ENCODE measurements around the gene TARBP2. TPM values are rescaled to one million over a fixed set of nuclear protein-coding genes. Genes with fewer than 3 reads are reported as not detected.
A peak's percentile ranks its signal among the peaks of the same experiment; 100 is the strongest.
"Not testable (repeated sequence)": the region's sequence is repeated elsewhere in the genome, so short reads cannot be mapped to it uniquely, and the experiment has no call there.

TARBP2 gene
- total RNA-seq, 3 donors from 2014 or later: 24.8 to 45.1 (median 37.0) TPM

DNA sequence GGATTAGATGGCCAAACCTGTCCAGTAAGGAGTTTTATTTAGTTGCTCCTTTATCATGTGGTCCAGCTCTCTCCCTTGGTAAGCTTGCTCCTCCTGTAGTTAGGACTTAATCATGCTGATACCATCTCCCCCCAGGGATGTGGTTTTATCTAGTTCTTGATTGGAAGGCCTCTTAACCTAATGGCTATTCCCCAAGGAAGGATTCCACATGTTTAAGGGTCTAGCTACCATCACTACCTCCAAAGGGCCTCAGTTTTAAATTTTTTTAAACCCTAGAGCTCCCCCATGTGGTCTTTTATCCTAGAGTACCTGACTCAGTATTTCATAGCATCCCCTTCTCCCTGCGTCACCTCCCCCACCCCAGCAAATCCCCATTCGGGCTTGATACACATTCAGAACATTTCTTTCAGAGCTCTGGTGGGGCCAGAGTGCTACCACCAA is 24.3 kb upstream of the TARBP2 start:
- intact Hi-C loops (cut with DNase I; ENCODE audit: low total_unique reads): no loop called here
- Histone ChIP-seq H3K9me3 (no peaks in the 10 kb centered on the region), H3K4me3 (no peak overlapping the region), H3K4me1 (peaks cover 0 to 5% of the 10 kb centered on the region in 2 donors), H3K27ac (peak overlapping the region; percentile 0 to 50), H3K36me3 (peaks cover 7% of the 10 kb centered on the region), H3K27me3 (no peaks in the 10 kb centered on the region)
- TF ChIP-seq POLR2AphosphoS5 (IDR thresholded peaks at IDR 0.05) (no peak), POLR2A (IDR thresholded peaks at IDR 0.05) (no peak)
- TF ChIP-seq, protein P1, sequence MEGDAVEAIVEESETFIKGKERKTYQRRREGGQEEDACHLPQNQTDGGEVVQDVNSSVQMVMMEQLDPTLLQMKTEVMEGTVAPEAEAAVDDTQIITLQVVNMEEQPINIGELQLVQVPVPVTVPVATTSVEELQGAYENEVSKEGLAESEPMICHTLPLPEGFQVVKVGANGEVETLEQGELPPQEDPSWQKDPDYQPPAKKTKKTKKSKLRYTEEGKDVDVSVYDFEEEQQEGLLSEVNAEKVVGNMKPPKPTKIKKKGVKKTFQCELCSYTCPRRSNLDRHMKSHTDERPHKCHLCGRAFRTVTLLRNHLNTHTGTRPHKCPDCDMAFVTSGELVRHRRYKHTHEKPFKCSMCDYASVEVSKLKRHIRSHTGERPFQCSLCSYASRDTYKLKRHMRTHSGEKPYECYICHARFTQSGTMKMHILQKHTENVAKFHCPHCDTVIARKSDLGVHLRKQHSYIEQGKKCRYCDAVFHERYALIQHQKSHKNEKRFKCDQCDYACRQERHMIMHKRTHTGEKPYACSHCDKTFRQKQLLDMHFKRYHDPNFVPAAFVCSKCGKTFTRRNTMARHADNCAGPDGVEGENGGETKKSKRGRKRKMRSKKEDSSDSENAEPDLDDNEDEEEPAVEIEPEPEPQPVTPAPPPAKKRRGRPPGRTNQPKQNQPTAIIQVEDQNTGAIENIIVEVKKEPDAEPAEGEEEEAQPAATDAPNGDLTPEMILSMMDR (IDR thresholded peaks at IDR 0.05): no peak
- DNase-seq (ENCODE audit: low spot score in 2 of 2): no peak

DNA sequence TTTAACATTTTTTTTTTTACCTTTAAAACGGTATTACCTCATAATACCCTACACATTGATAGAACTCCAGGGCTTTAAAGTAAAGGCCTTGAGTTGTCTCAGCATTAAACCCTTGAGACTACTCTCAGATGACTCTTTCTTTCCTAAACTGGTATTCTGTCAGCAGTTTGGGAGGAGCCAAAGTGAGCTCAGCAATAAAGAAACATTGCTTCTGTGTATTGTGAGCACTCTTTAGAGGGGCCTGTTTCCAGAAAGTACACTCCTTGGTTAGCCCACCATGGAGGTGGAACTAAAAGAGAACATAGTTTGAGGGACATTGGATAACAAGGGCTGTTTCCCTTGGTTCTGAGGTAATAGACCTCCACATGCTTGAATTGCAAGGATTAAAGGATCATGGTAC is 22.2 kb upstream of the TARBP2 start:
- intact Hi-C loops (cut with DNase I; ENCODE audit: low total_unique reads): no loop called here
- Histone ChIP-seq H3K4me1 (no peaks in the 10 kb centered on the region), H3K36me3 (peaks cover 7% of the 10 kb centered on the region), H3K4me3 (no peak overlapping the region), H3K27ac (peak overlapping the region in 1 of 2 donors; percentile 53), H3K9me3 (no peaks in the 10 kb centered on the region), H3K27me3 (no peaks in the 10 kb centered on the region)
- no peak for DNase-seq (ENCODE audit: low spot score in 2 of 2)
- TF ChIP-seq, protein P1 (IDR thresholded peaks at IDR 0.05): no peak
- TF ChIP-seq POLR2A (IDR thresholded peaks at IDR 0.05) (no peak), POLR2AphosphoS5 (IDR thresholded peaks at IDR 0.05) (no peak)

DNA sequence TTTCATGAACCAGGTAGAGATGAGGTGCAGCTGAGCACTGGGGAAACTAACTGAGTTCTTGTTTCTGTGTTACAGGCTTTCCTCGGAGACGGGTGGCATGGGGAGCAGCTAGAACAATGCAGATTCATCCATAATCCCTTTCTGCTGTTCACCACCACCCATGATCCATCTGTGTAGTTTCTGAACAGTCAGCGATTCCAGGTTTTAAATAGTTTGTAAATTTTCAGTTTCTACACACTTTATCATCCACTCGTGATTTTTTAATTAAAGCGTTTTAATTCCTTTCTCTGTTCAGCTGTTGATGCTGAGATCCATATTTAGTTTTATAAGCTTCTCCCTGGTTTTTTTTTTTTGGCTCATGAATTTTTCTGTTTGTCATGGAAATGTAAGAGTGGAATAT is 21.8 kb upstream of the TARBP2 start:
- Histone ChIP-seq H3K27ac (peak overlapping the region in 1 of 2 donors; percentile 53), H3K36me3 (peaks cover 7% of the 10 kb centered on the region), H3K4me3 (no peak overlapping the region), H3K27me3 (no peaks in the 10 kb centered on the region), H3K4me1 (no peaks in the 10 kb centered on the region), H3K9me3 (no peaks in the 10 kb centered on the region)
- intact Hi-C loops (cut with DNase I; ENCODE audit: low total_unique reads): no loop called here
- no peak for DNase-seq (ENCODE audit: low spot score in 2 of 2)
- TF ChIP-seq POLR2AphosphoS5 (IDR thresholded peaks at IDR 0.05) (no peak), POLR2A (IDR thresholded peaks at IDR 0.05) (no peak)
- TF ChIP-seq, protein P1 (IDR thresholded peaks at IDR 0.05): no peak

DNA sequence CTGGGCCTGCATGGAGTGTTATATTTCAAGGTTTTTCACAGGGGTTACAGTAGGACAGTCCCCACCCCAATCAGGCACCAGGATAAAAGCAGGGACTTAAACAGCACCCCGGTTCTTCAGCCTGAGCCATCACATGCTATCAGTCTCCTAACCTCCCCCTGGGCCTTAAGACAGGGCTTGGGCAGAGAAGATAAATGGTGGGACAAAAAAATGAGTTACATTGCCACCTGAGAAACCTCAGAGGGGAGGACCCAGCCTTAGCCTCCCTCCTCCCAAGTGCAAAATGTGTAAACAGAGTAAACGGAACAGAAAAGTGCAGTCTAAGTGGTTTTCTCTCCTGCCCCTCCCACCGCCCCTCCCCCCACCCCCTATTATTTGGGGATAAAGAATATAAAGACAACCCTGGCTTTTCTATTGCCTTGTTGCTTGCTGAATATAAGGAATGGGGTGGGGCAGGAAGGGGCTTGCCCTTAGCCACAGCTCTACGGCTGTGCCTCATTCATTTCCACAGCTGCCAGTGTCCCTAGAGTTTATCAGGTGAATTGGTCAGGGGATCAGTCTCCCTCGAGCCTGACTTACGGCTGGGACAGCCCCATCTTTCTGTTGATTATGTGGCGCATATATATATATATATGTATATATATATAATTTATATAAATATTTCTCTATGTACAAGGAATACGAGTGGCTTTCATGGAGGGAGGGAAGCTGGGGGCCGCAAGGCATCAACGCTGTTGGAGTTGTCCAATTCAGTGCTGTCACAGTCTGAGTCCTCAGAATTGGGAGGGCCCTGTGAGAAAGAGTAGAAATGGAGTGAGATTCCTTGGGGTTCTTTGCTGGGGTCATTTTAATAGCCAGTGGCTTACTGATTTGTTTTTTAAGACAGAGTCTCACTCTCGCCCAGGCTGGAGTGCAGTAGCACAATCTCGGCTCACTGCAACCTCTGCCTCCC is 20.3 kb upstream of the TARBP2 start:
- Histone ChIP-seq H3K36me3 (peaks cover 3% of the 10 kb centered on the region), H3K4me3 (no peak overlapping the region), H3K27ac (peak overlapping the region in 1 of 2 donors; percentile 45), H3K27me3 (no peaks in the 10 kb centered on the region), H3K9me3 (no peaks in the 10 kb centered on the region), H3K4me1 (no peaks in the 10 kb centered on the region)
- no peak for TF ChIP-seq POLR2AphosphoS5 (IDR thresholded peaks at IDR 0.05)
- no peak for TF ChIP-seq POLR2A (IDR thresholded peaks at IDR 0.05)
- TF ChIP-seq, protein P1 (IDR thresholded peaks at IDR 0.05): no peak
- no peak for DNase-seq (ENCODE audit: low spot score in 2 of 2)
- intact Hi-C loops (cut with DNase I; ENCODE audit: low total_unique reads): no loop called here

DNA sequence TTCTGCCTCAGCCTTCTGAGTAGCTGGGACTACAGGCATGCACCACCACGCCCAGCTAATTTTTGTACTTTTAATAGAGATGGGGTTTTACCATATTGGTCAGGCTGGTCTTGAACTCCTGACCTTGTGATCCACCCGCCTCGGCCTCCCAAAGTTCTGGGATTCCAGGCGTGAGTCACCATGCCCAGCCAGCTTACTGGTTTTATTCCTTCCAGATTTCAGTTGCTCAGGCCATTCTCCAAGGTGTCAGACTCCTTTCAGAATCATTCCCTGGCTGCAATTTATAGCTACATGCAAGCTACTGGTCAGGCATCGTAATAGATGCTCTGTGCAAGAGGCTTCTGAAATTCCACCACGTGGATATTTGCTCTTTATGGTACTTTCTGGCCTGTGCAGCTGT is 19.6 kb upstream of the TARBP2 start:
- H3K27me3 ChIP-seq; H3K4me1 ChIP-seq; intact Hi-C loops (cut with DNase I; ENCODE audit: low total_unique reads); H3K36me3 ChIP-seq; H3K4me3 ChIP-seq; DNase-seq (ENCODE audit: low spot score in 2 of 2); H3K9me3 ChIP-seq: not testable (repeated sequence)
- peak overlapping the region in 1 of 2 donors; percentile 45 for H3K27ac ChIP-seq
